SK-N-SH (cell line): ENCODE measurements around the gene SDK1. TPM values are rescaled to one million over a fixed set of nuclear protein-coding genes. Genes with fewer than 3 reads are reported as not detected.

Experiments
- CTCF ChIA-PET: fragments of 300-600, 350-600 bp; formaldehyde crosslinking; extraction: SDS; loops from one replicate; lab custom pipeline; 2021; lab: Yijun Ruan, JAX
- POLR2A ChIA-PET: fragments of 350-600 bp; sonication (Branson Sonifier 250); formaldehyde crosslinking; extraction: SDS; loops from one replicate; lab custom pipeline; 2020; ENCODE audit warnings: antibody characterized with exemption, inconsistent platforms; lab: Yijun Ruan, JAX
- DNase-seq: peaks from one replicate; pipeline ENCODE4 v3.0.0; 2012
- H2AFZ ChIP-seq: fragments of 200-600 bp; sonication (generic); 2 replicates; pipeline ENCODE4 v1.8.1; 2016; ENCODE audit warnings: antibody characterized with exemption, mild to moderate bottlenecking, low read depth
- H3F3A ChIP-seq: fragments of 200-600 bp; sonication (generic); replicated peaks from 2 replicates; pipeline ENCODE3; 2016; ENCODE audit warnings: antibody characterized with exemption, mild to moderate bottlenecking; ENCODE audit not compliant: insufficient read depth
- H3K27ac ChIP-seq, 2 experiments: fragments of 200-500 bp in 1 of 2; fragments of 200-600 bp in 1 of 2; sonication (Bioruptor generic) in 1 of 2; sonication (generic), shearing (Covaris generic) in 1 of 2; 2 replicates each; pipeline versions ENCODE4 v1.5.1 to v1.6.1; 2014 to 2016; ENCODE audit warnings: low read depth in 2 of 2, inconsistent platforms in 1 of 2, low read length in 1 of 2, mild to moderate bottlenecking in 1 of 2, mixed read lengths in 1 of 2
- H3K27me3 ChIP-seq: fragments of 200-600 bp; sonication (generic), shearing (Covaris generic); 2 replicates; pipeline ENCODE4 v1.6.1; 2016; ENCODE audit warnings: mixed run types; ENCODE audit not compliant: insufficient read depth
- H3K36me3 ChIP-seq, 2 experiments: fragments of 200-500 bp in 1 of 2; fragments of 200-600 bp in 1 of 2; sonication (Bioruptor generic) in 1 of 2; sonication (generic) in 1 of 2; replicated peaks in 1 of 2; 2 replicates each; pipeline versions ENCODE3 to v1.5.1; 2014 to 2016; ENCODE audit warnings: low read length in 1 of 2, mild to moderate bottlenecking in 1 of 2; ENCODE audit not compliant: insufficient read depth in 2 of 2, control insufficient read depth in 1 of 2
- H3K4me1 ChIP-seq, 2 experiments: fragments of 200-500 bp in 1 of 2; fragments of 200-600 bp in 1 of 2; sonication (Bioruptor generic) in 1 of 2; sonication (generic), shearing (Covaris generic) in 1 of 2; 2 replicates each; pipeline versions ENCODE4 v1.5.1 to v1.6.1; 2014 to 2016; ENCODE audit warnings: low read depth in 1 of 2, low read length in 1 of 2, mixed run types in 1 of 2; ENCODE audit not compliant: insufficient read depth in 2 of 2, control insufficient read depth in 1 of 2
- H3K4me2 ChIP-seq: fragments of 200-600 bp; sonication (generic), shearing (Covaris generic); 2 replicates; pipeline ENCODE4 v1.6.1; 2017; ENCODE audit warnings: mixed run types
- H3K4me3 ChIP-seq, 2 experiments: fragments of 200-500 bp in 1 of 2; fragments of 200-600 bp in 1 of 2; sonication (Bioruptor generic) in 1 of 2; sonication (generic), shearing (Covaris generic) in 1 of 2; 2 replicates each; pipeline versions ENCODE4 v1.5.1 to v1.8.1; 2014 to 2016; ENCODE audit warnings: low read depth in 2 of 2, inconsistent platforms in 1 of 2, low read length in 1 of 2, mild to moderate bottlenecking in 1 of 2, mixed read lengths in 1 of 2, moderate library complexity in 1 of 2
- H3K79me2 ChIP-seq: fragments of 200-600 bp; sonication (generic); 2 replicates; pipeline ENCODE4 v1.8.1; 2017; ENCODE audit warnings: mild to moderate bottlenecking; ENCODE audit not compliant: insufficient read depth
- H3K9ac ChIP-seq: fragments of 200-600 bp; sonication (generic); 2 replicates; pipeline ENCODE4 v1.6.1; 2017; ENCODE audit warnings: mixed run types
- H3K9me2 ChIP-seq: fragments of 200-600 bp; sonication (generic); 2 replicates; pipeline ENCODE4 v1.6.1; 2017; ENCODE audit warnings: mixed run types
- H3K9me3 ChIP-seq: fragments of 200-600 bp; sonication (generic); 2 replicates; pipeline ENCODE4 v1.6.1; 2017; ENCODE audit warnings: mixed run types, mild to moderate bottlenecking, moderate library complexity
- H4K20me1 ChIP-seq: fragments of 200-600 bp; sonication (generic); 2 replicates; pipeline ENCODE4 v1.6.1; 2017; ENCODE audit warnings: mild to moderate bottlenecking, mixed run types; ENCODE audit not compliant: insufficient read depth
- CHD2 ChIP-seq: fragments of 150-350 bp; IDR thresholded peaks from 2 replicates; pipeline ENCODE4 v1.6.1; 2018; ENCODE audit warnings: low read length; ENCODE audit not compliant: partially characterized antibody
- EP300 ChIP-seq, 2 experiments: IDR thresholded peaks; 2 replicates each; pipeline versions ENCODE4 v1.4.0 to v1.6.1; 2012; ENCODE audit warnings: borderline replicate concordance in 1 of 2, low read depth in 1 of 2, low read length in 1 of 2
- FOXJ3 ChIP-seq: sonication (generic); formaldehyde crosslinking; IDR thresholded peaks from 2 replicates; pipeline ENCODE4 v1.5.1; 2020; ENCODE audit warnings: mild to moderate bottlenecking, missing genetic modification reagents
- GATA2 ChIP-seq: sonication (generic); formaldehyde crosslinking; IDR thresholded peaks from 2 replicates; pipeline ENCODE4 v1.5.0; 2020; ENCODE audit warnings: mild to moderate bottlenecking, missing genetic modification reagents
- IRF3 ChIP-seq: fragments of 150-350 bp; IDR thresholded peaks from 2 replicates; pipeline ENCODE4 v1.6.1; 2016; ENCODE audit warnings: mild to moderate bottlenecking, low read depth, low read length
- JUND ChIP-seq: IDR thresholded peaks from 2 replicates; pipeline ENCODE4 v1.4.0; 2012
- NRF1 ChIP-seq: IDR thresholded peaks from 2 replicates; pipeline ENCODE4 v1.6.1; 2012; ENCODE audit warnings: low read depth, mild to moderate bottlenecking, low read length
- POLR2AphosphoS5 ChIP-seq: IDR thresholded peaks from 2 replicates; pipeline ENCODE4 v1.6.1; 2012; ENCODE audit warnings: low read depth, low read length
- RCOR1 ChIP-seq: fragments of 150-350 bp; IDR thresholded peaks from 2 replicates; pipeline ENCODE4 v1.6.1; 2017; ENCODE audit warnings: antibody characterized with exemption, low read length
- RFX5 ChIP-seq: IDR thresholded peaks from 2 replicates; pipeline ENCODE4 v1.6.1; 2012; ENCODE audit warnings: mild to moderate bottlenecking, improper control_type of control experiment, low read length
- SIN3A ChIP-seq: IDR thresholded peaks from 2 replicates; pipeline ENCODE4 v1.6.1; 2012; ENCODE audit warnings: low read depth, mild to moderate bottlenecking, low read length, moderate library complexity, borderline replicate concordance
- SMC3 ChIP-seq: IDR thresholded peaks from 2 replicates; pipeline ENCODE4 v1.6.1; 2012; ENCODE audit warnings: low read depth, low read length, improper control_type of control experiment
- TEAD4 ChIP-seq: IDR thresholded peaks from 2 replicates; pipeline ENCODE4 v1.4.0; 2012; ENCODE audit warnings: mild to moderate bottlenecking, borderline replicate concordance; ENCODE audit not compliant: insufficient read depth
- USF2 ChIP-seq: fragments of 150-350 bp; IDR thresholded peaks from 2 replicates; pipeline ENCODE4 v1.6.1; 2017; ENCODE audit warnings: antibody characterized with exemption, low read length, low read depth, borderline replicate concordance
- WGBS: methylation state at CpG from one replicate; pipeline ENCODE4 v1.1.6; 2017; ENCODE audit warnings: low lambda C conversion rate; 5-methylcytosine and 5-hydroxymethylcytosine counted together
- polyA plus RNA-seq, 3 experiments: library from polyadenylated mRNA; depleted of rRNA; stranded (reverse); fragments of >200 nt; gene quantifications; 2 replicates each; pipeline ENCODE4 v1.2.3, GENCODE V29; 2012
- TF ChIP-seq, protein P1 (sequence below): IDR thresholded peaks from 2 replicates; pipeline ENCODE4 v1.4.0; 2012; ENCODE audit warnings: low read depth, borderline replicate concordance

The SDK1 gene
- polyA plus RNA-seq, 1 of the 3 experiments (the other 2 are of a cell fraction) = 1.2 TPM

DNA sequence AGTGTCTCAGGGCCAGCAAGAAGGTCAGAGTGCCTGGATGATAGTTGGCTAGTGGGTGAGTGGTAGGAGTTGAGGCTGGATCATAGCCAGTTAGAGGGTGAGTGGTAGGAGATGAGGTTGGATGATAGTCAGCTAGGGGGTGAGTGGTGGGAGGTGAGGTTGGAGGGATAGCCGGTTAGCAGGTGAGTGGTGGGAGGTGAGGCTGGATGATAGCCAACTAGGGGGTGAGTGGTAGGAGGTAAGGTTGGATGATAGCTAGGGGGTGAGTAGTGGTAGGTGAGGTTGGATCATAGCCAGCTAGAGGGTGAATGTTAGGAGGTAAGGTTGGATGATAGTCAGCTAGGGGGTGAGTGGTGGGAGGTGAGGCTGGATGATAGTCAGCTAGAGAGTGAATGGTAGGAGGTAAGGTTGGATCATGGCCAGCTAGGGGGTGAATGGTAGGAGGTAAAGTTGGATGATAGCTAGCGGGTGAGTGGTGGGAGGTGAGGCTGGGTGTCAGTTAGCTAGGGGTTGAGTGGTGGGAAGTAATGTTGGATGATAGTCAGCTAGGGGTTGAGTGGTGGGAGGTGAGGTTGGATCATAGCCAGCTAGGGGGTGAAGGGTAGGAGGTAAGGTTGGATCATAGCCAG, 226.6 kb downstream of the SDK1 start:
- Histone ChIP-seq H3K27ac (no peak overlapping the region), H3K4me1 (peaks cover 0 to 7% of the 10 kb centered on the region in 2 experiments; a peak in 1 of 4 replicates), H3K36me3 (no peaks in the 10 kb centered on the region), H4K20me1 (no peaks in the 10 kb centered on the region), H3K4me3 (no peak overlapping the region)
- CTCF ChIA-PET = no interaction called here
- WGBS = 89% methylated on average over 2 of the region's 2 CpGs
- TF ChIP-seq POLR2AphosphoS5 = no peak
- TF ChIP-seq JUND = no peak
- no peak for TF ChIP-seq RFX5
- TF ChIP-seq, protein P1, sequence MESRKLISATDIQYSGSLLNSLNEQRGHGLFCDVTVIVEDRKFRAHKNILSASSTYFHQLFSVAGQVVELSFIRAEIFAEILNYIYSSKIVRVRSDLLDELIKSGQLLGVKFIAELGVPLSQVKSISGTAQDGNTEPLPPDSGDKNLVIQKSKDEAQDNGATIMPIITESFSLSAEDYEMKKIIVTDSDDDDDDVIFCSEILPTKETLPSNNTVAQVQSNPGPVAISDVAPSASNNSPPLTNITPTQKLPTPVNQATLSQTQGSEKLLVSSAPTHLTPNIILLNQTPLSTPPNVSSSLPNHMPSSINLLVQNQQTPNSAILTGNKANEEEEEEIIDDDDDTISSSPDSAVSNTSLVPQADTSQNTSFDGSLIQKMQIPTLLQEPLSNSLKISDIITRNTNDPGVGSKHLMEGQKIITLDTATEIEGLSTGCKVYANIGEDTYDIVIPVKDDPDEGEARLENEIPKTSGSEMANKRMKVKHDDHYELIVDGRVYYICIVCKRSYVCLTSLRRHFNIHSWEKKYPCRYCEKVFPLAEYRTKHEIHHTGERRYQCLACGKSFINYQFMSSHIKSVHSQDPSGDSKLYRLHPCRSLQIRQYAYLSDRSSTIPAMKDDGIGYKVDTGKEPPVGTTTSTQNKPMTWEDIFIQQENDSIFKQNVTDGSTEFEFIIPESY = no peak
- TF ChIP-seq RCOR1 = no peak
- TF ChIP-seq FOXJ3 (CRISPR knock-in tag) = no peak
- TF ChIP-seq SMC3 = no peak
- TF ChIP-seq SIN3A = no peak
- no peak for TF ChIP-seq USF2
- TF ChIP-seq EP300 (IDR thresholded peaks at IDR 0.05; ENCODE audit: borderline replicate concordance in 1 of 2, low read depth in 1 of 2, low read length in 1 of 2) = no peak
- no peak for TF ChIP-seq CHD2
- no peak for TF ChIP-seq NRF1
- TF ChIP-seq, all 33 proteins: peak for 0
- Histone ChIP-seq H3K27me3 (no peaks in the 10 kb centered on the region), H3K9ac (no peak overlapping the region), H3F3A (no peaks in the 10 kb centered on the region), H3K79me2 (no peaks in the 10 kb centered on the region), H3K4me2 (no peak overlapping the region), H3K9me2 (no peaks in the 10 kb centered on the region), H3K9me3 (no peaks in the 10 kb centered on the region), H2AFZ (no peak overlapping the region)
- POLR2A ChIA-PET = no interaction called here
- no peak for DNase-seq

- H3K79me2 ChIP-seq = no peaks in the 10 kb centered on the region
- no peaks in the 10 kb centered on the region for H3K9me2 ChIP-seq
- no peak overlapping the region for H3K9ac ChIP-seq
- H3K4me3 ChIP-seq = no peak overlapping the region
- no peak overlapping the region for H3K4me2 ChIP-seq
- 68% methylated on average over 1 of the region's 1 CpG for WGBS
- H4K20me1 ChIP-seq = no peaks in the 10 kb centered on the region
- H3F3A ChIP-seq = no peaks in the 10 kb centered on the region
- no peaks in the 10 kb centered on the region for H3K9me3 ChIP-seq
- ChIA-PET CTCF (interaction anchor here (1.3 kb wide), 1 partner anchor 9 kb away, joined by 3 read pairs; no protein-coding TSS in a partner anchor), POLR2A (no interaction called here)
- no peak for DNase-seq
- no peak overlapping the region for H3K27ac ChIP-seq
- H3K36me3 ChIP-seq = no peaks in the 10 kb centered on the region
- no peaks in the 10 kb centered on the region for H3K27me3 ChIP-seq
- no peak overlapping the region for H2AFZ ChIP-seq
- TF ChIP-seq IRF3 (no peak), GATA2 (CRISPR knock-in tag) (peak; percentile 39), TEAD4 (no peak)
- peaks cover 0 to 3% of the 10 kb centered on the region in 2 experiments; a peak in 1 of 4 replicates for H3K4me1 ChIP-seq
Measured at GRCh38 chr7:3533040-3533439, 232.0 kb downstream of the SDK1 start.
